H1 (cell line): ENCODE data around the gene STX4. TPM values are rescaled to one million over a fixed set of nuclear protein-coding genes. Genes with fewer than 3 reads are reported as not detected.

Source experiments
- CBX5 ChIP-seq: fragments of 300-800, 300-1000 bp; sonication (generic); IDR thresholded peaks from 2 replicates; pipeline ENCODE4 v1.7.1; 2016; ENCODE audit warnings: antibody characterized with exemption, low read length, low read depth
- CHD7 ChIP-seq: fragments of 300-600 bp; sonication (generic); IDR thresholded peaks from 2 replicates; pipeline ENCODE4 v1.7.1; 2012; ENCODE audit warnings: low read length, moderate library complexity, mild to moderate bottlenecking, inconsistent platforms; ENCODE audit not compliant: insufficient replicate concordance
- MAFK ChIP-seq: IDR thresholded peaks from 2 replicates; pipeline ENCODE4 v1.6.1; 2012; ENCODE audit warnings: low read depth, mild to moderate bottlenecking, improper control_type of control experiment, low read length
- MAX ChIP-seq: IDR thresholded peaks from 2 replicates; pipeline ENCODE4 v1.6.1; 2012; ENCODE audit warnings: inconsistent platforms
- polyA plus RNA-seq, 7 experiments: library from polyadenylated mRNA; depleted of rRNA in 3 of 7; stranded (reverse) in 5 of 7; unstranded in 2 of 7; fragments of >200 nt in 5 of 7; fragments of 200-250 nt in 2 of 7; gene quantifications; 1 replicate in 5 of 7; 2 replicates in 1 of 7; 4 replicates in 1 of 7; pipeline versions ENCODE4 v1.2.1 to v1.2.3, GENCODE V29; 2011 to 2013; ENCODE audit warnings: missing spikeins in 2 of 7, mixed read lengths in 2 of 7
- total RNA-seq: library from RNA; stranded (reverse); fragmentation: NEBNext Ultra II Directional; extraction: Animal tissue kit (Norgen Biotek cat#: 25700); gene quantifications from 2 replicates; pipeline ENCODE4 v1.2.1, GENCODE V29; 2021

STX4 gene
- total and polyA plus RNA-seq, 2 of the 8 experiments (the other 6 are each of a cell fraction or from before 2014, with no cell fraction given) = 25.8 to 32.3 TPM

- TF ChIP-seq CHD7 (no peak), MAX (no peak), MAFK (no peak), CBX5 (no peak)
Observed at GRCh38 chr16:31061126-31061812, 27.9 kb downstream of the STX4 start (continued).
